ENCODE data around the gene PATE3.

PATE3 gene

DNA sequence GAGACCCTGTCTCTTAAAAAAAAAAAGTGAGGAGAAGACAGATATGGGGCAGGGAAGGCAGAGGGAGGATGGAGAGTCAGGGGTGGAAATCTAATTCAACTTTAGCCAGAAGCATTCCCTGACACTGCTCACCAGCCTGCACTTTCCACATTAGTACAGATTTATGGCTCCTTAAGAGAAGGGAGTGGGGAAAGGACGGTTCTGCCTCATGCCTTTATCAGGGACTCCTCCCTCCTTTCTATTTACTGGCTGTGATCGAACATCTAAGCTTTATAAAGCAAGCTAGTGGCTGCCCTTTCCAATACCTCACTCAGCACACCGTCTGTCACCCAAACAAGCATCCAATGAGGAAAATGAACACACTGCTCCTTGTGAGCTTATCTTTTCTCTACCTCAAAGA, 45.1 kb downstream of the PATE3 start, which contains the start of gene PATE4:
PATE4 (plus strand) TSS at position 301 of the 400 bp plus-strand sequence; CDS start at position 345, 44 bp downstream.
- Histone ChIP-seq H3K4me2 (no peak within 1 kb of the TSS), H3K27ac (no peak within 1 kb of the TSS), H3K9me3 (peaks cover 6% of the 10 kb centered on the region; the same call in 1 of the 2 replicates), H3K36me3 (no peaks in the 10 kb centered on the region), H3K27me3 (no peaks in the 10 kb centered on the region), H3K9ac (no peak within 1 kb of the TSS), H4K20me1 (no peaks in the 10 kb centered on the region), H3K4me3 (no peak within 1 kb of the TSS), H3K4me1 (no peaks in the 10 kb centered on the region)
- TF ChIP-seq Cebpa-rat (IDR thresholded peaks at IDR 0.05): no peak

DNA sequence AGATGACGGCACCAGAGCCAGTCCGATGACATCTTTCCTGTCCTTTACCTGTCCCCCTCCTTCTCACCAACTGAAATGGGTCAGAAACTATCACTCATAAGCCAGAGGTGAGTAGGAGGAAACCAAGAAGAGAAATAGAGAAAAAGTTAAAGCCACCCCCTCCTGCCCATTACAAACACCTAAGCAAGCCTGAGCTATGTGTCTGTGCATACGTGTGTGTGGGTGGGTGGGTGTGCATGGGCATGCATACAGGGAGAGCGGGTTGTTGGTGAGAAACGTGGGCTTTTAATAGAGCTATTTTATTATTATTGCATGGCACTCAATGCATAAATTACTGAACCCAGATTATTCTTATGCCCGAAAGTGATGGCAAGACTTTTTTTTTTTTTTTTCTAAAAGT, 47.8 kb downstream of the PATE3 start:
- Histone ChIP-seq H3K27ac (no peak overlapping the region), H4K20me1 (no peaks in the 10 kb centered on the region), H3K4me2 (no peak overlapping the region), H3K4me1 (no peaks in the 10 kb centered on the region), H3K9me3 (peaks cover 4% of the 10 kb centered on the region; the same call in 1 of the 2 replicates), H3K4me3 (no peak overlapping the region), H3K36me3 (no peaks in the 10 kb centered on the region), H3K9ac (no peak overlapping the region), H3K27me3 (no peaks in the 10 kb centered on the region)
- no peak for TF ChIP-seq Cebpa-rat (IDR thresholded peaks at IDR 0.05)
